ENCODE results near the gene AADACL4. TPM values are rescaled to one million over a fixed set of nuclear protein-coding genes. Genes with fewer than 3 reads are reported as not detected.

Gene AADACL4
- total and polyA plus RNA-seq, 9 of the 15 experiments (the other 6 are each of a cell fraction or from before 2014, with no cell fraction given): not detected

GRCh38 chr1:12596007-12596821 lies 47.7 kb upstream of the AADACL4 start (continued):
- TF ChIP-seq TSHZ1 (CRISPR knock-in tag; IDR thresholded peaks at IDR 0.05): no peak
- TF ChIP-seq RBM39 (optimal IDR thresholded peaks at IDR 0.05; ENCODE audit: low read depth, low read length): no peak
- no peak for TF ChIP-seq NCOA6 (IDR thresholded peaks at IDR 0.05)
- TF ChIP-seq ZNF766 (CRISPR knock-in tag; conservative IDR thresholded peaks at IDR 0.05): no peak
- no peak for TF ChIP-seq SMARCA4 (IDR thresholded peaks at IDR 0.05)
- no peak for TF ChIP-seq ZNF445 (CRISPR knock-in tag; IDR thresholded peaks at IDR 0.05; ENCODE audit: low read depth)
- TF ChIP-seq ZNF134 (CRISPR knock-in tag; conservative IDR thresholded peaks at IDR 0.05): no peak
- no peak for TF ChIP-seq SREBF2 (CRISPR knock-in tag; IDR thresholded peaks at IDR 0.05)
- no peak for TF ChIP-seq MEIS2 (IDR thresholded peaks at IDR 0.05; ENCODE audit: partially characterized antibody)
- TF ChIP-seq E2F3 (CRISPR knock-in tag; IDR thresholded peaks at IDR 0.05): no peak
- no peak for TF ChIP-seq SRSF7 (optimal IDR thresholded peaks at IDR 0.05; ENCODE audit: low read depth, low read length)
- TF ChIP-seq SNAPC5 (CRISPR knock-in tag; IDR thresholded peaks at IDR 0.05): no peak
- no peak for TF ChIP-seq LARP7 (IDR thresholded peaks at IDR 0.05)
- no peak for TF ChIP-seq HMG20B (CRISPR knock-in tag; IDR thresholded peaks at IDR 0.05)
- no peak for TF ChIP-seq TARDBP (IDR thresholded peaks at IDR 0.05)
- no peak for TF ChIP-seq MNT (conservative IDR thresholded peaks at IDR 0.05)
- peak; percentile 99 for TF ChIP-seq ZBTB33 (CRISPR knock-in tag; IDR thresholded peaks at IDR 0.05)
- no peak for TF ChIP-seq DDX20 (tag; IDR thresholded peaks at IDR 0.05; ENCODE audit: low read depth)
- TF ChIP-seq ZNF696 (CRISPR knock-in tag; conservative IDR thresholded peaks at IDR 0.05): no peak
- TF ChIP-seq ZNF277 (CRISPR knock-in tag; IDR thresholded peaks at IDR 0.05; ENCODE audit: borderline replicate concordance): no peak

Data from K562 (cell line).